HS-27A (cell line): ENCODE measurements around the gene EIF1B.

Experiments used
- DNase-seq: peaks from one replicate; pipeline ENCODE4 v3.0.0-alpha.2; 2012; ENCODE audit warnings: low read depth, missing footprints

The EIF1B gene

GRCh38 chr3:40340541-40341170 lies 31.1 kb downstream of the EIF1B start:
- DNase-seq = no peak

- no peak for DNase-seq
Measured at GRCh38 chr3:40341671-40342070, 32.2 kb downstream of the EIF1B start.

- DNase-seq = no peak
Measured at GRCh38 chr3:40350529-40350928, 41.0 kb downstream of the EIF1B start.

DNA sequence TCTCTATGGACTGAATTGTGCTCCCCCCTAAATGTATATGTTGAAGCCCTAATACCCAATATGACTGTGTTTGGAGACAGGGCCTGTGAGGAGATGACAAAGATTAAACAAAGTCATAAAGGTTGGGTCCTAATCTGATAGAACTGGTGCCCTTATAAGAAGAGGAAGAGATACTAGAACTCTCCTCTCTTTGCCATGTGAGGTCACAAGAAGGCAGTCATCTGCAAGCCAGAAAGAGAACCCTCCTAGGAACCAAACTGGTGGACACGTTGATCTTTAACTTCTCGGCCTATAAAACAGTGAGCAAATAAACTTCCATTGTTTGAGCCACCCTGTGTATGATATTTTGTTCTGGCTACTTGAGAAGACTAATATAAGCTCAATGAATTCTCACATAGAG lies 45.9 kb downstream of the EIF1B start:
- no peak for DNase-seq

DNA sequence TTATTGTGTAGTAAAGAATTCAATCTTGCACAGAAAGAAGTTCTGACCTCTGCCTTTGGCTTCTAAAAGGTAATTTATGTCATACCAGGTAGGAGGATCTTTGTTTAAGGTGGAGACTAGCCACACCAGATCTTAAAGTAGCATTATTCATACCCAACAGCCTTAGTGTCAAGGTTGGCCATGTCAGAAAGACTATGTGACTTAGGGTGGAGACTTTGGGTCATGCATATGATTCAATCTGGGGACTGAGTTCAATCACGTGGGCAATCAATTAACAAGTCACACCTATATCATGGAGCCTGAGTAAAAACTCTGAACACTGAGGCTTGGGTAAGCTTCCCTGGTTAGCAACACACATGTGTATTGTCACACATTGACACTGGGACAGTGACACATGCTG lies 48.9 kb downstream of the EIF1B start:
- no peak for DNase-seq
